B cell (primary cell): ENCODE data around the gene LAMA3. TPM values are rescaled to one million over a fixed set of nuclear protein-coding genes. Genes with fewer than 3 reads are reported as not detected.
A peak's percentile ranks its signal among the peaks of the same experiment; 100 is the strongest.

Source experiments
- ATAC-seq: fragments of 200-7000 bp; cut with Tn5 transposase; one replicate; pipeline ENCODE4 v1.10.0; 2021; ENCODE audit warnings: low read depth, mild to moderate bottlenecking, moderate number of reproducible peaks, moderate library complexity
- CTCF ChIA-PET: fragments of 350-600 bp; sonication (Branson Sonifier 250); formaldehyde crosslinking; loops from one replicate; lab custom pipeline; 2021; ENCODE audit warnings: antibody characterized with exemption, inconsistent platforms; lab: Charles Lee
- POLR2A ChIA-PET: fragments of 350-600 bp; sonication (Branson Sonifier 250); formaldehyde crosslinking; loops from one replicate; lab custom pipeline; 2021; ENCODE audit warnings: antibody characterized with exemption; lab: Charles Lee
- DNase-seq: peaks from one replicate; pipeline ENCODE4 v3.0.0; 2013
- H2AFZ ChIP-seq: 2 replicates; pipeline ENCODE4 v1.6.1; 2012; ENCODE audit warnings: mild to moderate bottlenecking, low read depth, low read length; ENCODE audit not compliant: insufficient read depth, poor library complexity, severe bottlenecking
- H3K27ac ChIP-seq, 2 donors: 1 replicate in 1 of 2; 2 replicates in 1 of 2; pipeline ENCODE4 v1.5.1; 2012 to 2013; ENCODE audit warnings: low read length in 2 of 2, mild to moderate bottlenecking in 2 of 2, moderate library complexity in 1 of 2
- H3K27me3 ChIP-seq, 4 experiments: fragments of 200-600 bp in 1 of 4; sonication (generic) in 1 of 4; replicated peaks in 1 of 4; 1 replicate in 2 of 4; 2 replicates in 2 of 4; pipeline versions ENCODE4 v1.6.1 to v1.7.0; 2013 to 2016; ENCODE audit warnings: low read length in 3 of 4, mild to moderate bottlenecking in 2 of 4, mixed read lengths in 1 of 4, moderate library complexity in 1 of 4; ENCODE audit not compliant: insufficient read depth in 4 of 4, control insufficient read depth in 3 of 4; ENCODE audit errors: control extremely low read depth in 1 of 4
- H3K36me3 ChIP-seq, 2 experiments: replicated peaks in 1 of 2; 1 replicate in 1 of 2; 2 replicates in 1 of 2; pipeline versions ENCODE4 v1.6.1 to v1.7.1; 2013; ENCODE audit warnings: low read length in 1 of 2; ENCODE audit not compliant: insufficient read depth in 2 of 2, control insufficient read depth in 1 of 2; ENCODE audit errors: control extremely low read depth in 1 of 2, extremely low read depth in 1 of 2
- H3K4me1 ChIP-seq, 2 donors: fragments of 200-600 bp in 1 of 2; sonication (generic) in 1 of 2; 1 replicate in 1 of 2; 2 replicates in 1 of 2; pipeline versions ENCODE4 v1.5.1 to v1.6.1; 2013 to 2017; ENCODE audit warnings: low read length in 2 of 2; ENCODE audit not compliant: control insufficient read depth in 2 of 2, insufficient read depth in 2 of 2
- H3K4me2 ChIP-seq: replicated peaks from 2 replicates; pipeline ENCODE3; 2012; ENCODE audit warnings: mild to moderate bottlenecking, low read depth, low read length; ENCODE audit not compliant: poor library complexity, severe bottlenecking
- H3K4me3 ChIP-seq, 5 experiments: fragments of 200-600 bp in 1 of 5; sonication (generic) in 1 of 5; 1 replicate in 3 of 5; 2 replicates in 2 of 5; pipeline versions ENCODE4 v1.5.1 to v1.7.0; 2011 to 2016; ENCODE audit warnings: low read length in 4 of 5, mild to moderate bottlenecking in 4 of 5, low read depth in 2 of 5, control low read depth in 1 of 5, moderate library complexity in 1 of 5; ENCODE audit not compliant: insufficient read depth in 1 of 5; ENCODE audit errors: control extremely low read depth in 1 of 5, extremely low read depth in 1 of 5
- H3K79me2 ChIP-seq: fragments of 200-600 bp; sonication (generic); one replicate; pipeline ENCODE4 v1.6.0; 2016; ENCODE audit warnings: low read length; ENCODE audit not compliant: control insufficient read depth, insufficient read depth
- H3K9ac ChIP-seq: fragments of 200-600 bp; sonication (generic); 2 replicates; pipeline ENCODE4 v1.6.1; 2017; ENCODE audit warnings: mild to moderate bottlenecking, low read length, moderate library complexity
- H3K9me3 ChIP-seq, 3 donors: one replicate each; pipeline versions ENCODE4 v1.6.1 to v1.7.1; 2013; ENCODE audit warnings: low read length in 2 of 3; ENCODE audit not compliant: control insufficient read depth in 2 of 3, insufficient read depth in 1 of 3; ENCODE audit errors: control extremely low read depth in 1 of 3
- H4K20me1 ChIP-seq: 2 replicates; pipeline ENCODE4 v1.6.0; 2012; ENCODE audit warnings: mild to moderate bottlenecking, low read length; ENCODE audit not compliant: insufficient read depth, control insufficient read depth, poor library complexity, severe bottlenecking
- H3K27ac Mint-ChIP-seq: one replicate; pipeline ENCODE4 v1.8.0; 2021; ENCODE audit warnings: mixed read lengths
- H3K27me3 Mint-ChIP-seq: one replicate; pipeline ENCODE4 v1.8.0; 2021; ENCODE audit warnings: mixed read lengths
- H3K4me1 Mint-ChIP-seq: one replicate; pipeline ENCODE4 v1.8.0; 2021; ENCODE audit warnings: mixed read lengths
- H3K4me3 Mint-ChIP-seq: one replicate; pipeline ENCODE4 v1.8.0; 2021; ENCODE audit warnings: mixed read lengths
- H3K9me3 Mint-ChIP-seq: one replicate; pipeline ENCODE4 v1.8.0; 2022; ENCODE audit warnings: mixed read lengths; ENCODE audit not compliant: insufficient read depth
- CTCF ChIP-seq: fragments of 200-600 bp; IDR thresholded peaks from one replicate; pipeline ENCODE4 v1.8.0; 2022; ENCODE audit warnings: antibody characterized with exemption, mild to moderate bottlenecking
- EZH2 ChIP-seq: IDR thresholded peaks from 2 replicates; pipeline ENCODE4 v1.6.1; 2012; ENCODE audit warnings: borderline replicate concordance, low read depth, mild to moderate bottlenecking, moderate library complexity, low read length; ENCODE audit not compliant: insufficient read depth, poor library complexity, severe bottlenecking
- WGBS: methylation state at CpG from one replicate; pipeline ENCODE4 v1.1.5; 2013; ENCODE audit warnings: missing lambda C conversion rate; ENCODE audit not compliant: insufficient coverage; 5-methylcytosine and 5-hydroxymethylcytosine counted together
- intact Hi-C: fragments of 100-400 bp; cut with micrococcal nuclease; formaldehyde crosslinking; loops from one replicate; pipeline ENCODE4 v1.10.0; 2022
- polyA plus RNA-seq: library from polyadenylated mRNA; depleted of rRNA; stranded (reverse); fragments of >200 nt; gene quantifications from 2 replicates; pipeline ENCODE4 v1.2.3, GENCODE V29; 2012
- total RNA-seq, 2 donors: library from RNA; stranded (reverse); fragments of 120-200 nt in 1 of 2; gene quantifications; 1 replicate in 1 of 2; 2 replicates in 1 of 2; pipeline versions ENCODE4 v1.2.3 to v1.2.4, GENCODE V29; 2013 to 2022

The LAMA3 gene
- total and polyA plus RNA-seq, 2 donors (not counting 1 experiment from before 2014, with no cell fraction given): 0.03 to 0.32 TPM

DNA sequence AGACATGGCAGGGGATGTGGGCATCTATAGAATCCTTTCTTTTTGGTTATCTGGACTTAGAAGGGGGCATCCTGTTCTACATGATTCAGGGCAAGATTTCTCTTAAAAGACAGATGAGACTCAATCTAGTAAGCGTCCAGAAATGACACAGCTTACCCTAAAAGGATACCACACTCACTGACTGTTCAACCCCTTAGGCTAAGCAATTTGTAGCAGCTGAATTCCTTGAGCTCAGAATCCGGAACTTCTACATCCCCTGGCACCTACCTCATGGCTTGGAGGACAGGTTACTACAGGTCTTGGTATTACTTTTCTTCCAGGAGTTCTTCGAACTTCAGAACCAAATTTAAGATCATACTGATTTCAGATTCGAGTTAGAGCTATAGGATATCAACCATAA is 138.4 kb downstream of the LAMA3 start:
- Mint-ChIP-seq H3K27me3 (peaks cover 3% of the 10 kb centered on the region), H3K4me1 (peaks cover 2% of the 10 kb centered on the region), H3K9me3 (no peaks in the 10 kb centered on the region), H3K4me3 (no peak overlapping the region), H3K27ac (no peak overlapping the region)
- ChIA-PET CTCF (no interaction called here), POLR2A (no interaction called here)
- no peak for TF ChIP-seq CTCF
- no peak for TF ChIP-seq EZH2
- H3K27me3 ChIP-seq: no peaks in the 10 kb centered on the region
- DNase-seq (no peak), ATAC-seq (no peak)
- H3K9me3 ChIP-seq: no peaks in the 10 kb centered on the region
- intact Hi-C loops: no loop called here
- no peak overlapping the region for H3K9ac ChIP-seq
- no peaks in the 10 kb centered on the region for H3K79me2 ChIP-seq
- 87% methylated on average over 2 of the region's 4 CpGs for WGBS
- no peak overlapping the region for H3K4me2 ChIP-seq
- no peak overlapping the region for H2AFZ ChIP-seq
- no peaks in the 10 kb centered on the region for H3K36me3 ChIP-seq
- H3K4me3 ChIP-seq: no peak overlapping the region
- H3K4me1 ChIP-seq: no peaks in the 10 kb centered on the region
- H3K27ac ChIP-seq: no peak overlapping the region
- no peaks in the 10 kb centered on the region for H4K20me1 ChIP-seq

GRCh38 chr18:23828426-23828825 is 139.2 kb downstream of the LAMA3 start:
- H3K9ac ChIP-seq: no peak overlapping the region
- no peaks in the 10 kb centered on the region for H3K4me1 ChIP-seq
- no peak overlapping the region for H2AFZ ChIP-seq
- peak; percentile 47 for DNase-seq
- intact Hi-C loops: no loop called here
- Mint-ChIP-seq H3K9me3 (no peaks in the 10 kb centered on the region), H3K4me3 (no peak overlapping the region), H3K27me3 (peaks cover 3% of the 10 kb centered on the region), H3K4me1 (peaks cover 2% of the 10 kb centered on the region), H3K27ac (no peak overlapping the region)
- ATAC-seq: peak; percentile 64
- H3K4me3 ChIP-seq: no peak overlapping the region
- H3K27me3 ChIP-seq: no peaks in the 10 kb centered on the region
- no peaks in the 10 kb centered on the region for H3K36me3 ChIP-seq
- no peak overlapping the region for H3K4me2 ChIP-seq
- no peak overlapping the region for H3K27ac ChIP-seq
- H3K79me2 ChIP-seq: no peaks in the 10 kb centered on the region
- H3K9me3 ChIP-seq: no peaks in the 10 kb centered on the region
- CTCF ChIA-PET: interaction anchor here (1.5 kb wide), 1 partner anchor 90 kb away, joined by 3 read pairs; no protein-coding TSS in a partner anchor
- H4K20me1 ChIP-seq: no peaks in the 10 kb centered on the region
- WGBS: 20% methylated on average over 2 of the region's 3 CpGs
- TF ChIP-seq EZH2 (no peak), CTCF (no peak)
- POLR2A ChIA-PET: no interaction called here
